ENCODE measurements around the gene SND1.

The SND1 gene

GRCh38 chr7:127967281-127967680 lies 315.3 kb downstream of the SND1 start:
- no peak for DNase-seq (ENCODE audit: low spot score)

- DNase-seq (ENCODE audit: low spot score): peak; percentile 15
Observed at GRCh38 chr7:127968547-127968946, 316.6 kb downstream of the SND1 start.

GRCh38 chr7:127973832-127974231 lies 321.8 kb downstream of the SND1 start:
- DNase-seq (ENCODE audit: low spot score): no peak

- no peak for DNase-seq (ENCODE audit: low spot score)
Observed at GRCh38 chr7:127974446-127975035, 322.5 kb downstream of the SND1 start.

- DNase-seq (ENCODE audit: low spot score): no peak
Observed at GRCh38 chr7:127976056-127976737, 324.2 kb downstream of the SND1 start.

GRCh38 chr7:127976738-127977120 lies 324.7 kb downstream of the SND1 start:
- DNase-seq (ENCODE audit: low spot score): no peak

- DNase-seq (ENCODE audit: low spot score): no peak
Observed at GRCh38 chr7:127978421-127978820, 326.4 kb downstream of the SND1 start.

- DNase-seq (ENCODE audit: low spot score): no peak
Observed at GRCh38 chr7:127979113-127979727, 327.2 kb downstream of the SND1 start.

- DNase-seq (ENCODE audit: low spot score): no peak
Observed at GRCh38 chr7:127979728-127980126, 327.7 kb downstream of the SND1 start.

- no peak for DNase-seq (ENCODE audit: low spot score)
Observed at GRCh38 chr7:127980901-127981300, 328.9 kb downstream of the SND1 start.

- no peak for DNase-seq (ENCODE audit: low spot score)
Observed at GRCh38 chr7:127981965-127982364, 330.0 kb downstream of the SND1 start.

GRCh38 chr7:127983804-127984332 lies 331.9 kb downstream of the SND1 start:
- DNase-seq (ENCODE audit: low spot score): no peak

GRCh38 chr7:127986581-127987521 lies 334.9 kb downstream of the SND1 start:
- no peak for DNase-seq (ENCODE audit: low spot score)

GRCh38 chr7:127988751-127989150 lies 336.8 kb downstream of the SND1 start:
- no peak for DNase-seq (ENCODE audit: low spot score)

GRCh38 chr7:127993317-127993716 lies 341.3 kb downstream of the SND1 start:
- no peak for DNase-seq (ENCODE audit: low spot score)

GRCh38 chr7:127993987-127994386 lies 342.0 kb downstream of the SND1 start:
- DNase-seq (ENCODE audit: low spot score): no peak

- peak; percentile 52 for DNase-seq (ENCODE audit: low spot score)
Observed at GRCh38 chr7:127995156-127995880, 343.3 kb downstream of the SND1 start.

GRCh38 chr7:127995881-127996215 lies 343.9 kb downstream of the SND1 start:
- DNase-seq (ENCODE audit: low spot score): no peak

- no peak for DNase-seq (ENCODE audit: low spot score)
Observed at GRCh38 chr7:127996253-127997071, 344.5 kb downstream of the SND1 start.

GRCh38 chr7:127997226-127997922 lies 345.4 kb downstream of the SND1 start:
- DNase-seq (ENCODE audit: low spot score): no peak

Measured in globus pallidus (tissue), 1 donor.